Measurements from ENCODE around the gene SLC30A1. TPM values are rescaled to one million over a fixed set of nuclear protein-coding genes. Genes with fewer than 3 reads are reported as not detected.

The SLC30A1 gene
- total and polyA plus RNA-seq, 7 donors, result 4.2 to 11.8 (median 7.9) TPM

DNA sequence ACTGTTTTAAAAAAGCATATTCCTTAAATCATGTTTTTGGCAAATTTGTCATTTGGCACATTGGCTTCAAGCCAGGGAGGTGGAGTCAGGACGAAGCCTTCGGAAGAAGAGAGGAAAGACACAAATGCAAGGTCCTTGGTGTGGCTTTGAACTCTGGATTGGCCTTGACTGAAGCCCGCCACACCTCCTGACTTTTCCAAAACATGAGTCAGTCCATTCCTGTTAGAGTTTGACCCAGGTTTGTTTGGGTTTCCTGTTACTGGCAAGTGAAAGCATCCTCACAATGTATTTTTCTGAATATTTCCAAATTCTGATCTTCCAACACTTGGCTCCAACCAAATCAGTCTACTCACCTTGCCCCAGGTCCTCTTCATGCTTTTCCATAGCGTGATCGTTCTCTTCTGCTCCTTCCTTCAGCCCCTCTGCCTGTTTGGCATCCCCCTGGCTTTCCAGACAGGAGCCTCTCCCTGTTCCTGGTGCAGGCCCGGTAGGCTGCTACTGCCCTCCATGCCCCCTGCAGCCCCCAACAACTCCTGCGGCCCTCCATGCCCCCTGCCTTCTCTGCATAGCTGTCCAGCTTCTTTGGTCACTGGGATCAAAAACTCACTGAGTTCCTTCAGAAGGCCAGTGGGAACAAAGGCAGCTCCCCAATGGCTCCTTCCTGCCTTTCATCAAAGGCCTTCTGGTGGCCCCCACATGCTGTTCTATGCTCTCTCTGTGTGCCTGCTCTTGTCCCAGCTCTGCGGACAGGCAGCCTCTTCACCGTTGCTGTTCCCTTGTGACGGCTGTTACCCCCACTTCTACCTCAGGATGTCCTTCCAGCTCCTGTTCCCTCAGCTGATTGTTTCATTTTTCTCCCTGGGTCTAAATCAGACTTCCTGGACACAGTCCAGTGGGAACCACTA lies 30.4 kb upstream of the SLC30A1 start:
- Histone ChIP-seq H3K27ac (no peak overlapping the region), H3K9me3 (no peaks in the 10 kb centered on the region), H3K27me3 (no peaks in the 10 kb centered on the region), H3K4me3 (no peak overlapping the region), H3K36me3 (no peaks in the 10 kb centered on the region), H3K4me1 (peaks cover 0 to 29% (median 23%) of the 10 kb centered on the region in 4 donors)
- DNase-seq, result no peak
- intact Hi-C loops (cut with DNase I), result no loop called here
- no peak for TF ChIP-seq POLR2AphosphoS5 (IDR thresholded peaks at IDR 0.05)
- 81 to 87% methylated on average over 10 of the region's 10 CpGs for WGBS, 2 donors

DNA sequence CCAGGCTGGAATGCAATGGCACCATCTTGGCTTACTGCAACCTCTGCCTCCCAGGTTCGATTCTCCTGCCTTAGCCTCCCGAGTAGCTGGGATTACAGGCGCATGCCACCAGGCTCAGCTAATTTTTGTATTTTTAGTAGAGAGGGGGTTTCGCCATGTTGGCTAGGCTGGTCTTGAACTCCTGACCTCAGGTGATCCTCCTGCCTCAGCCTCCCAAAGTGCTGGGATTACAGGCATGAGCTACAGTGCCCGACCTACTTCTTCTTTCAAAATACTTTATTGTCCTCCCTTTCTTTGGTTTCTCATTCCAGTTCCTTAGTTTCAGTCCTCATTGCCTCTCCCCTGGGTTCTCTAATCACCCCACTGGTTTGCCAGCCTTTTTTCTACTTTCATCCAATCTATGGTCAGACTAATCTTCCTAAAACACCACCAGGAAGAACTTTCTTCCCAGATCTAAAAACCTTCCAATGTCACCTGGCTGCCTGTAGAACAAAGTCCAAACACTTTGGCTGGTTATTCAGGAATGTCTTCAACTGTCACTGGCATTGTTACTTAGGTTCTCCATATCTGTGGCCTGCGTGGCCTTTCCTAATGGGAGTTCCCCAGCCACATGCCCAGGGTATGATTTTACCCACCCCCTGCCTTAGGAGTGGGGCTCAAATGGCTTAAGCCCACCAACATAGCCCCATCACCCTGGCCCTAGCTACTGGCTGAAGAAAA lies 29.0 kb upstream of the SLC30A1 start:
- peaks cover 0 to 20% (median 13%) of the 10 kb centered on the region in 4 donors for H3K4me1 ChIP-seq
- DNase-seq, result no peak
- intact Hi-C loops (cut with DNase I), result no loop called here
- TF ChIP-seq EP300 (IDR thresholded peaks at IDR 0.05) (no peak), POLR2AphosphoS5 (IDR thresholded peaks at IDR 0.05) (no peak), POLR2A (IDR thresholded peaks at IDR 0.05) (no peak)
- TF ChIP-seq, protein P1, sequence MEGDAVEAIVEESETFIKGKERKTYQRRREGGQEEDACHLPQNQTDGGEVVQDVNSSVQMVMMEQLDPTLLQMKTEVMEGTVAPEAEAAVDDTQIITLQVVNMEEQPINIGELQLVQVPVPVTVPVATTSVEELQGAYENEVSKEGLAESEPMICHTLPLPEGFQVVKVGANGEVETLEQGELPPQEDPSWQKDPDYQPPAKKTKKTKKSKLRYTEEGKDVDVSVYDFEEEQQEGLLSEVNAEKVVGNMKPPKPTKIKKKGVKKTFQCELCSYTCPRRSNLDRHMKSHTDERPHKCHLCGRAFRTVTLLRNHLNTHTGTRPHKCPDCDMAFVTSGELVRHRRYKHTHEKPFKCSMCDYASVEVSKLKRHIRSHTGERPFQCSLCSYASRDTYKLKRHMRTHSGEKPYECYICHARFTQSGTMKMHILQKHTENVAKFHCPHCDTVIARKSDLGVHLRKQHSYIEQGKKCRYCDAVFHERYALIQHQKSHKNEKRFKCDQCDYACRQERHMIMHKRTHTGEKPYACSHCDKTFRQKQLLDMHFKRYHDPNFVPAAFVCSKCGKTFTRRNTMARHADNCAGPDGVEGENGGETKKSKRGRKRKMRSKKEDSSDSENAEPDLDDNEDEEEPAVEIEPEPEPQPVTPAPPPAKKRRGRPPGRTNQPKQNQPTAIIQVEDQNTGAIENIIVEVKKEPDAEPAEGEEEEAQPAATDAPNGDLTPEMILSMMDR (IDR thresholded peaks at IDR 0.05), result no peak
- no peak overlapping the region for H3K4me3 ChIP-seq
- no peaks in the 10 kb centered on the region for H3K27me3 ChIP-seq
- no peaks in the 10 kb centered on the region for H3K9me3 ChIP-seq
- WGBS, 2 donors, result 73 to 79% methylated on average over 6 of the region's 6 CpGs
- H3K27ac ChIP-seq, result peak overlapping the region in 1 of 4 donors; percentile 56
- H3K36me3 ChIP-seq, result no peaks in the 10 kb centered on the region

DNA sequence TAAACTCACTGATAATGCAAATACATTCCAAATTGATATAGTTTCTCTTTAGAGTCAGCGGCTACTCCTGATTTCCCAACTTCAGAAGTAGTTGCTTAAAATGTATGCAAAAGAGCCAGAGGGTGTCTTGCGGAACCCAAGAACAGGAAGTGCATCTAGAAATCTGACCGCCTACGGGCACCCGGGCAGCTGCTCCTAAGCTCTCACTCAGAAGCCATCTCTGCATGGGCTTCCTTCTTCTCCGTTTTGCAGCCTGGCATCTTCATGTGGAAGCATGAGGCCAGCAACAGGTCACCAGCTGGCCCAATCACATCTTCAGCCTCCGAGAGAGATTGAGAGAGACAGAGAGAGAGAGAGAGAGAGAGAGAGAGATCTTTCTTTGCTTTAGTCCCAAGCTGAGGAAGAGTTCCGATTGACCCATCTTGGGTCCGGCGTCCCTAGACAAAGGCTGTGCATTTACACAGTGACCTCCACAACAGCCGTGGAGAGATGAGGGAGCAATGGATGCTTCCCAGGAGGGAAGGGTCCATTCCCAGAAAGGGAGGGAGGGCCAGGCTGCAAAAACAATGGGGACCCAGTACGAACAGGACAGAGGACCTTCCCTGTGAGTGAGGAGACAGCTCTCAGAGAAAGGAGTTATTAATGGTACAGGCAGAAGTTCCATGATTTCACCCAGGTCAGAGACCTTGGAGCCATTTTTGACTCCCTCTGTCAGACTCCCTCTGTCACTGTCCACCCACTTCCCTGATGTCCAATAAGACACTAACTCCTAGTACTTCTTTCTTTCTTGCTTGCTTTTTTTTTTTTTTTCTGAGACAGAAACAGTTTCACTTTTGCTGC lies 28.2 kb upstream of the SLC30A1 start:
- intact Hi-C loops (cut with DNase I), result no loop called here
- Histone ChIP-seq H3K4me3 (peak overlapping the region in 1 of 4 donors; percentile 22), H3K9me3 (no peaks in the 10 kb centered on the region), H3K4me1 (peaks cover 0 to 14% (median 9%) of the 10 kb centered on the region in 4 donors), H3K27ac (peak overlapping the region in 2 of 4 donors; percentile 21 to 56), H3K36me3 (no peaks in the 10 kb centered on the region), H3K27me3 (no peaks in the 10 kb centered on the region)
- TF ChIP-seq POLR2A (IDR thresholded peaks at IDR 0.05), result no peak
- no peak for TF ChIP-seq EP300 (IDR thresholded peaks at IDR 0.05)
- TF ChIP-seq POLR2AphosphoS5 (IDR thresholded peaks at IDR 0.05), result no peak
- TF ChIP-seq, protein P1 (IDR thresholded peaks at IDR 0.05), result no peak
- 63 to 82% methylated on average over 12 of the region's 12 CpGs for WGBS, 2 donors
- no peak for DNase-seq

DNA sequence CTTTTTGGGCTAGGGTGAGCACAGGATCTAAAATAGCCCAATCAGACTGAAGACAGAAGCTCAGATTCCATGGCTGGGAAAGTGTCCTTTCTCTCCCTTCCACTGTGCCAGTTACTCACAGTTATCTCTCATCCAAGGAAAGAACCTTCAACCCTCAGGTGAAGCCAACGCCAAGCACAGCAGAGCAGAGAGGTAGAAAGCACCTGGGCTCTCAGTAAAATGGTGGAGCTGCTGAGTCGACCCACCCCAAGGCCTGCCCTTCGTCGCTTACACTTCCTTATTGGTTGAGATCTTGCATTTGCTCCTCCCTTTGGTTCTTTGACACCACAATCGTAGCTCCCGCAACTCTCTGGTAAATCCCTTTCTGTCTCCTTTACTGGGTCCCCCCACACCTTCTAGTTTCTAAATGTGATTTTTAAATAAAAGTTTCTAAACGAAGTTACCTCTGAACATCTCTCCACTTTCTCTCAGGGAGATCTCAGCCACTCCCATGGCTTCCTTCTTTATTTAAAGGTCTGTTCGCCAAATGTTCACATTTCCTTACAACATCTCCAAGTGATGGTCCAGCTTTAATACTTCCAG lies 27.5 kb upstream of the SLC30A1 start:
- no peak for DNase-seq
- TF ChIP-seq POLR2AphosphoS5 (IDR thresholded peaks at IDR 0.05) (no peak), EP300 (IDR thresholded peaks at IDR 0.05) (no peak), POLR2A (IDR thresholded peaks at IDR 0.05) (no peak)
- TF ChIP-seq, protein P1 (IDR thresholded peaks at IDR 0.05), result no peak
- intact Hi-C loops (cut with DNase I), result no loop called here
- Histone ChIP-seq H3K9me3 (no peaks in the 10 kb centered on the region), H3K4me3 (peak overlapping the region in 1 of 4 donors; percentile 22), H3K4me1 (peaks cover 0 to 8% (median 6%) of the 10 kb centered on the region in 4 donors), H3K36me3 (no peaks in the 10 kb centered on the region), H3K27me3 (no peaks in the 10 kb centered on the region), H3K27ac (peak overlapping the region in 2 of 4 donors; percentile 21 to 49)
- WGBS, 2 donors, result 69 to 85% methylated on average over 8 of the region's 8 CpGs

Measured in sigmoid colon (tissue), 7 donors.